DOHH2 (cell line): ENCODE measurements around the gene TMED4.

Source experiments
- H3F3A ChIP-seq: fragments of 200-600 bp; sonication (generic), shearing (Covaris generic); 2 replicates; pipeline ENCODE4 v1.6.0; 2016; ENCODE audit warnings: antibody characterized with exemption, mild to moderate bottlenecking; ENCODE audit not compliant: control insufficient read depth, insufficient read depth
- H3K27ac ChIP-seq: fragments of 200-600 bp; sonication (generic); 2 replicates; pipeline ENCODE4 v1.5.1; 2014; ENCODE audit warnings: low read depth, mild to moderate bottlenecking, low read length, moderate library complexity
- H3K27me3 ChIP-seq: fragments of 200-600 bp; sonication (generic); 2 replicates; pipeline ENCODE4 v1.6.1; 2014; ENCODE audit warnings: mild to moderate bottlenecking, low read length, mixed read lengths; ENCODE audit not compliant: control insufficient read depth
- H3K36me3 ChIP-seq: fragments of 200-600 bp; sonication (generic); 2 replicates; pipeline ENCODE4 v1.6.1; 2014; ENCODE audit warnings: mild to moderate bottlenecking, low read length, moderate library complexity, mixed read lengths; ENCODE audit not compliant: control insufficient read depth
- H3K4me1 ChIP-seq: fragments of 200-600 bp; sonication (generic); 2 replicates; pipeline ENCODE4 v1.6.1; 2014; ENCODE audit warnings: mild to moderate bottlenecking, low read length, mixed read lengths; ENCODE audit not compliant: control insufficient read depth
- H3K4me2 ChIP-seq: fragments of 200-600 bp; sonication (generic); 2 replicates; pipeline ENCODE4 v1.6.0; 2014; ENCODE audit warnings: mild to moderate bottlenecking, low read length, moderate library complexity
- H3K4me3 ChIP-seq: fragments of 200-600 bp; sonication (generic); 2 replicates; pipeline ENCODE4 v1.5.1; 2014; ENCODE audit warnings: mild to moderate bottlenecking, low read length, mixed read lengths
- H3K79me2 ChIP-seq: fragments of 200-600 bp; sonication (generic); 2 replicates; pipeline ENCODE4 v1.6.1; 2014; ENCODE audit warnings: mild to moderate bottlenecking, low read length, mixed read lengths; ENCODE audit not compliant: control insufficient read depth
- H3K9me2 ChIP-seq: fragments of 200-600 bp; sonication (generic); replicated peaks from 2 replicates; pipeline ENCODE4 v1.6.1; 2014; ENCODE audit warnings: mild to moderate bottlenecking, low read length, mixed read lengths; ENCODE audit not compliant: control insufficient read depth
- H3K9me3 ChIP-seq: fragments of 200-600 bp; sonication (generic); 2 replicates; pipeline ENCODE4 v1.6.1; 2014; ENCODE audit warnings: antibody characterized with exemption, low read length, mixed read lengths; ENCODE audit not compliant: control insufficient read depth, insufficient read depth
- H4K20me1 ChIP-seq: fragments of 200-600 bp; sonication (generic); 2 replicates; pipeline ENCODE4 v1.6.0; 2014; ENCODE audit warnings: low read depth, mild to moderate bottlenecking, antibody characterized with exemption, low read length, moderate library complexity; ENCODE audit not compliant: control insufficient read depth, insufficient read depth
- CTCF ChIP-seq: fragments of 200-600 bp; sonication (generic); IDR thresholded peaks from one replicate; pipeline ENCODE4 v1.5.1; 2014; ENCODE audit warnings: antibody characterized with exemption, mild to moderate bottlenecking, low read depth, low read length; ENCODE audit not compliant: poor library complexity, severe bottlenecking
- EZH2phosphoT487 ChIP-seq: fragments of 200-600 bp; sonication (generic); IDR thresholded peaks from 2 replicates; pipeline ENCODE4 v1.6.1; 2017; ENCODE audit warnings: borderline replicate concordance, mild to moderate bottlenecking, antibody characterized with exemption, low read length, moderate library complexity, mixed read lengths

The TMED4 gene

DNA sequence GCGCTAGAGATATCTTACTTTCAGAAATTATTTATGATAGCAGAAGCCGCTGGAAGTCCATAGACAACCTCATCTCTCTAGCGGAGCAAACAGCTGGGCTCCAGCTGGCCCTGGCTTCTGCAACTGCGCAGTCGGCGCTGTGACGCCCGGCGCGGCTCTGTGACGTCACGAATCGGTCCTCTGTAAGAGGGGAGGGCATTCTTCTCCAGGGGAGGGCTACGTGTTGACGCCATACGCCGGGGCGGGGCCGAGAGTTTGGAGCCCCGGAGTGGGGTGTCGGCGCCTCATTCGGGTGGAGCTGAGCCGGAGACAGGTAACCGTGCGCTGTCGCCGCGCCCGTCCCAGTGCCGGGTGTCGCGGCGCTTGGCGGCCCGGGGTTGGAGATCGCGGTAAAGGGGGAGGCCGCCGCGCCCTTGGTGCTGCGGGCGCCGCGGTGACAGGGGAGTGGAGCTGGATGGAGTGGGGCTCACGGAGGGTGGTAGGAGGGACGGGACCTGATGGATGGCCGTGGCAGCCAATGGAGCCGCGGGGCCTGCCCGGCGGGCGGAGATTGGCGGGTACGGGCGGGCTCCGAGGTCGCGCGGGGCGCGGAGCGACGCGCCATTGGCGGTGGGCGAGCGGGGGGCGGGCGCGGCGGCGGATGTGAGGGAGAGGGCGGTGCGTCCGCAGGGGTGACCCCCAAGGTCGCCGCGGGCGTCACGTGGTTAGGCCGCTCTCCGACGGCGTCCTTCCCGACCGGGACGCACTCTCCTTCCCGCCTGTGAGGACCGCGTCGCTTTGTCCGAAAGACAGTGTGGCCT, 24.5 kb upstream of the TMED4 start, which contains the start of gene OGDH:
OGDH (plus strand) TSS at position 287 of the 800 bp plus-strand sequence. CDS start 17,717 bp downstream, outside the sequence.
- H3K4me1 ChIP-seq = peaks cover 64% of the 10 kb centered on the region
- H3K79me2 ChIP-seq = peaks cover 47% of the 10 kb centered on the region
- H3K27me3 ChIP-seq = peaks cover 5% of the 10 kb centered on the region; the same call in 1 of the 2 replicates
- peaks cover 22% of the 10 kb centered on the region for H3K36me3 ChIP-seq
- H4K20me1 ChIP-seq = peaks cover 8% of the 10 kb centered on the region; the same call in 1 of the 2 replicates
- H3F3A ChIP-seq = peaks cover 9% of the 10 kb centered on the region
- peak within 1 kb of the TSS; percentile 100 for H3K4me2 ChIP-seq
- TF ChIP-seq CTCF (no peak), EZH2phosphoT487 (no peak)
- H3K9me2 ChIP-seq = no peaks in the 10 kb centered on the region
- peak within 1 kb of the TSS; percentile 80 for H3K27ac ChIP-seq
- H3K4me3 ChIP-seq = peak within 1 kb of the TSS; percentile 99
- no peaks in the 10 kb centered on the region for H3K9me3 ChIP-seq

DNA sequence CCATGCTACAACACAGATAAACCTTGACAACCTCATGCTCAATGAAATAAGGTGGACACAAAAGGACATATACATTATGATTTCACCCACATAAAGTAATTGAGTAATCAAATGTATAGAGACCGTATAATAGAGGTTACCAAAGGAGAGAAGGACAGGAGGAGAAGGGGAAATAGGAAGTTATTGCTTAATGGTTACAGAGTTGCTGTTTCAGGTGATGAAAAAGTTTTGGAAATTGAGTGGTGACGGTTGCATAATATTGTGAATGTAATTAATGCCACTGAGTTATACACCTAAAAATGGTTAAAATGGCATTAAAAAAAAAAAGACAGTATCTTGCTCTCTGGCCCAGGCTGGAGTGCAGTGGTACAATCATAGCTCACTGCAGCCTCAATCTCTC, 22.9 kb upstream of the TMED4 start:
- no peaks in the 10 kb centered on the region for H3K9me3 ChIP-seq
- peaks cover 22% of the 10 kb centered on the region for H3K36me3 ChIP-seq
- H3K27me3 ChIP-seq = peaks cover 5% of the 10 kb centered on the region; the same call in 1 of the 2 replicates
- peaks cover 31% of the 10 kb centered on the region for H3K79me2 ChIP-seq
- H3K4me2 ChIP-seq = no peak overlapping the region
- no peaks in the 10 kb centered on the region for H3K9me2 ChIP-seq
- H4K20me1 ChIP-seq = peaks cover 6% of the 10 kb centered on the region; the same call in 1 of the 2 replicates
- H3F3A ChIP-seq = peaks cover 9% of the 10 kb centered on the region
- no peak overlapping the region for H3K4me3 ChIP-seq
- peaks cover 75% of the 10 kb centered on the region for H3K4me1 ChIP-seq
- no peak for TF ChIP-seq EZH2phosphoT487
- no peak for TF ChIP-seq CTCF
- no peak overlapping the region for H3K27ac ChIP-seq

DNA sequence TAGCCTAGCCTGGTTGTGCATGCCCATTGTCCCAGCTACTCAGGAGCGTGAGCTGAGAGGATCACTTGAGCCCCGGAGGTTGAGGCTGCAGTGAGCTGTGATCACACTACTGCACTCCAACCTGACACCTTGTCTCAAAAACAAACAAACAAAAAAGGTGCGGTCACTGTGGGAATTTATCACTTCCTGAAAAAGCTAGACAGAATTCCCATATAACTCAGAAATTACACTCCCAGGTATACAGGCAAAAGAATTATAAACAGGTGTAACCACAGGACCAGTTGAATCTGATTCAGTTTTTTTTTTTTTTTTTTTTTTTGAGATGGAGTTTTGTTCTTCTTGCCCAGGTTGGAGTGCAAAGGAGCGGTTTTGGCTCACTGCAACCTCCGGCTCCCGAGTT, 21.2 kb upstream of the TMED4 start:
- H3K9me2 ChIP-seq = no peaks in the 10 kb centered on the region
- H3K27me3 ChIP-seq = peaks cover 5% of the 10 kb centered on the region; the same call in 1 of the 2 replicates
- no peaks in the 10 kb centered on the region for H3K9me3 ChIP-seq
- peaks cover 12% of the 10 kb centered on the region for H3K36me3 ChIP-seq
- H3K27ac ChIP-seq = no peak overlapping the region
- H4K20me1 ChIP-seq = no peaks in the 10 kb centered on the region
- peaks cover 57% of the 10 kb centered on the region for H3K4me1 ChIP-seq
- peaks cover 14% of the 10 kb centered on the region for H3F3A ChIP-seq
- TF ChIP-seq CTCF (no peak), EZH2phosphoT487 (no peak)
- peaks cover 14% of the 10 kb centered on the region for H3K79me2 ChIP-seq
- peak overlapping the region; percentile 53 for H3K4me2 ChIP-seq
- peak overlapping the region; percentile 36; the same call in 1 of the 2 replicates for H3K4me3 ChIP-seq
